Esophagus squamous epithelium (tissue), 5 donors: ENCODE results near the gene CRYM. TPM values are rescaled to one million over a fixed set of nuclear protein-coding genes. Genes with fewer than 3 reads are reported as not detected.

Experiments
- DNase-seq: peaks from one replicate; lab custom pipeline; 2025; lab: John Stamatoyannopoulos, UW
- H3K27ac ChIP-seq, 4 donors: fragments of 200-600 bp; sonication (generic); one replicate each; pipeline ENCODE4 v1.5.1; 2016 to 2019; ENCODE audit warnings: mild to moderate bottlenecking in 1 of 4
- H3K27me3 ChIP-seq, 4 donors: fragments of 200-600 bp; sonication (generic); 1 replicate in 3 of 4; 2 replicates in 1 of 4; pipeline versions ENCODE4 v1.5.1 to v1.6.0; 2017 to 2021; ENCODE audit warnings: antibody characterized with exemption in 1 of 4
- H3K36me3 ChIP-seq, 3 donors: fragments of 200-600 bp; sonication (generic); one replicate each; pipeline ENCODE4 v1.5.1; 2016 to 2019
- H3K4me1 ChIP-seq, 3 donors: fragments of 200-600 bp; sonication (generic); one replicate each; pipeline ENCODE4 v1.5.1; 2017 to 2019
- H3K4me3 ChIP-seq, 4 donors: fragments of 200-600 bp; sonication (generic); 1 replicate in 3 of 4; 2 replicates in 1 of 4; pipeline ENCODE4 v1.5.1; 2016 to 2019; ENCODE audit warnings: mild to moderate bottlenecking in 2 of 4, moderate library complexity in 1 of 4
- H3K9me3 ChIP-seq, 3 donors: fragments of 200-600 bp; sonication (generic); one replicate each; pipeline ENCODE4 v1.5.1; 2016 to 2019
- POLR2A ChIP-seq, 4 donors: fragments of 450-650 bp; IDR thresholded peaks; one replicate each; pipeline ENCODE4 v1.6.1; 2017; ENCODE audit warnings: antibody characterized with exemption in 4 of 4, mild to moderate bottlenecking in 4 of 4, moderate library complexity in 3 of 4
- WGBS, 2 donors: methylation state at CpG; one replicate each; pipeline ENCODE4 v1.1.5; 2018; 5-methylcytosine and 5-hydroxymethylcytosine counted together
- intact Hi-C: fragments of 100-400 bp; cut with DNase I; formaldehyde crosslinking; loops from one replicate; pipeline ENCODE4 v1.15.0; 2022
- total RNA-seq, 4 donors: library from RNA; depleted of rRNA; stranded (reverse); fragments of >200 nt; gene quantifications; one replicate each; pipeline ENCODE4 v1.1.0, GENCODE V29; 2016
- TF ChIP-seq, protein P1 (sequence below), 6 experiments: fragments of 450-650 bp in 4 of 6; fragments of 200-600 bp in 2 of 6; sonication (generic) in 2 of 6; IDR thresholded peaks; one replicate each; pipeline ENCODE4 v1.5.1; 2016 to 2019; ENCODE audit warnings: antibody characterized with exemption in 6 of 6, mild to moderate bottlenecking in 4 of 6, moderate library complexity in 4 of 6
- donor health status: DM: yes; HTN: yes; CAD: no.

CRYM gene
- total RNA-seq, 4 donors from 2014 or later, result 2.0 to 13.9 (median 5.8) TPM

- no peak for DNase-seq
- H3K36me3 ChIP-seq, result no peaks in the 10 kb centered on the region
- intact Hi-C loops, result no loop called here
Observed at GRCh38 chr16:21239646-21240045, 38.4 kb downstream of the CRYM start.

DNA sequence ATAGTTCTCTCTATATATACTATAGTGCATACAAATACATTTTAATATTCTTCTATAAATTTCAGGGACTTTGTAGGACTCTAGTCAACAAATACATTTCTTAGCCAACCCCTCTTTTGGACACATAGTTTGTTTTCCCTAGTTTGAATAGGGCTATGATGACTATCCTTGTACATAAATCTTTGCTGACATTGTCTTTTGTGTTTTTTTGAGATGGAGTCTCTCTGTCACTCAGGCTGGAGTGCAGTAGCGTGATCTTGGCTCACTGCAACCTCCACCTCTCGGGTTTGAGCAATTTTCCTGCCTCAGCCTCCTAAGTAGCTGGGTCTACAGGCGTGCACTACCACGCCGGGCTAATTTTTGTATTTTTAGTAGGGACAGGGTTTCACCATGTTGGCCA is 41.3 kb downstream of the CRYM start:
- H3K27ac ChIP-seq, result no peak overlapping the region
- no peaks in the 10 kb centered on the region for H3K4me1 ChIP-seq
- TF ChIP-seq, protein P1, sequence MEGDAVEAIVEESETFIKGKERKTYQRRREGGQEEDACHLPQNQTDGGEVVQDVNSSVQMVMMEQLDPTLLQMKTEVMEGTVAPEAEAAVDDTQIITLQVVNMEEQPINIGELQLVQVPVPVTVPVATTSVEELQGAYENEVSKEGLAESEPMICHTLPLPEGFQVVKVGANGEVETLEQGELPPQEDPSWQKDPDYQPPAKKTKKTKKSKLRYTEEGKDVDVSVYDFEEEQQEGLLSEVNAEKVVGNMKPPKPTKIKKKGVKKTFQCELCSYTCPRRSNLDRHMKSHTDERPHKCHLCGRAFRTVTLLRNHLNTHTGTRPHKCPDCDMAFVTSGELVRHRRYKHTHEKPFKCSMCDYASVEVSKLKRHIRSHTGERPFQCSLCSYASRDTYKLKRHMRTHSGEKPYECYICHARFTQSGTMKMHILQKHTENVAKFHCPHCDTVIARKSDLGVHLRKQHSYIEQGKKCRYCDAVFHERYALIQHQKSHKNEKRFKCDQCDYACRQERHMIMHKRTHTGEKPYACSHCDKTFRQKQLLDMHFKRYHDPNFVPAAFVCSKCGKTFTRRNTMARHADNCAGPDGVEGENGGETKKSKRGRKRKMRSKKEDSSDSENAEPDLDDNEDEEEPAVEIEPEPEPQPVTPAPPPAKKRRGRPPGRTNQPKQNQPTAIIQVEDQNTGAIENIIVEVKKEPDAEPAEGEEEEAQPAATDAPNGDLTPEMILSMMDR (IDR thresholded peaks at IDR 0.05), result no peak
- TF ChIP-seq POLR2A (IDR thresholded peaks at IDR 0.05), result no peak
- intact Hi-C loops, result no loop called here
- DNase-seq, result no peak
- H3K9me3 ChIP-seq, result no peaks in the 10 kb centered on the region
- no peak overlapping the region for H3K4me3 ChIP-seq
- H3K27me3 ChIP-seq, result peaks cover 0 to 27% (median 0%) of the 10 kb centered on the region in 4 donors
- WGBS, 2 donors, result 72 to 80% methylated on average over 3 to 5 of the region's 5 CpGs
- no peaks in the 10 kb centered on the region for H3K36me3 ChIP-seq

More at GRCh38 chr16:21239646-21240045, 38.4 kb downstream of the CRYM start:
- Histone ChIP-seq H3K27me3 (peaks cover 0 to 9% (median 0%) of the 10 kb centered on the region in 4 donors), H3K27ac (no peak overlapping the region), H3K4me1 (no peaks in the 10 kb centered on the region), H3K9me3 (no peaks in the 10 kb centered on the region), H3K4me3 (no peak overlapping the region)
- 76 to 77% methylated on average over 4 of the region's 4 CpGs for WGBS, 2 donors
- TF ChIP-seq, protein P1 (IDR thresholded peaks at IDR 0.05), result no peak
- no peak for TF ChIP-seq POLR2A (IDR thresholded peaks at IDR 0.05)

DNA sequence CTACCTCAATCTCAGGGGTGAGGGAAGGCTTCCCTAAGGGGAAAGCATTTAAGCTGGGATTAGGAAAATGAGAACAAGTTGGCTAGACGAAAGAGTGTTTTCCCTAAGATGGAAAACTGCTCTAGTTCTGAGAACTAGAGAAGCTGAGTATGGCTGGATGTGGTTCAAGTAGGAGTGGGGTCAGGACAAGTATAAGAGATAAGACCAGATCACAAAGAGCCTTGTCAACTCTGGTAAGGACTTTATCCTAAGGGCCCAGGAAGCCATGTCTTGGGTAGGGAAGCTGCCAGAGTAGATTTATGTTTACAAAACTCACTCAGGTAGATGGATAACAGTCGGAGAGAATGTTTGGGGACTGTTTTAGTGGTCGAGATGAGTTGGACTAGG is 42.9 kb downstream of the CRYM start:
- Histone ChIP-seq H3K36me3 (no peaks in the 10 kb centered on the region), H3K4me1 (no peaks in the 10 kb centered on the region), H3K4me3 (no peak overlapping the region), H3K27ac (no peak overlapping the region), H3K27me3 (peaks cover 0 to 38% (median 0%) of the 10 kb centered on the region in 4 donors), H3K9me3 (no peaks in the 10 kb centered on the region)
- intact Hi-C loops, result no loop called here
- WGBS, 2 donors, result 64 to 71% methylated on average over 3 of the region's 3 CpGs
- no peak for TF ChIP-seq POLR2A (IDR thresholded peaks at IDR 0.05)
- TF ChIP-seq, protein P1 (IDR thresholded peaks at IDR 0.05), result no peak
- no peak for DNase-seq

DNA sequence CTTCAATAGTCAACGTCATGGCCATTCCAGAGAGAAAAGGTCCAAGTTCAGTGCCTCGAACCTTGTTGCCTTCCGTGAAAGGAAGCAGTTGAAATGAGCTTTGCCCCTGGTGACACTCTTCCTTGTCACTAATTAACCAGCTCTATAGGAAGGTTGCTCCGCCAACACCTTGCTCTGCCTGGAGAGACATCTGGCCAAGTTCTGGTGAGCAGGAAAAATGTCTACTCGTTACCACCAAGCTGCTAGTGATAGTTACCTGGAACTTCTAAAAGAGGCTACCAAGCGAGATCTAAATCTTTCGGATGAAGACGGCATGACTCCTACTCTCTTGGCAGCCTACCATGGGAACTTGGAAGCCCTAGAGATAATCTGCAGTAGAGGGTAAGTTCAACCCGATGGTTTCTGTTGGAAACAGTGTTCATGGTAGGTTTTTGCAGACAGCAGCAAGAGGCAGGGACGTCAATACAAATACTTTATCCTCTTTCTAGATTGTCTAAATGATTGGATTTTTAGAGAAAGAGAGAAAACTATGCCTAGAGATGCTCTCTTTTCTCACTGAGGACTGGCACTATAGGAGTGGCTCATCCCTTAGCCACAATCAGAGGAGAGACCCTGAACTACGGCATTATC is 44.5 kb downstream of the CRYM start, which contains the start of gene ANKS4B:
Gene ANKS4B, plus strand, starts transcription at position 179 of the 630 bp plus-strand sequence. Its CDS starts 39 bp downstream, at position 218.
- H3K4me1 ChIP-seq, result no peaks in the 10 kb centered on the region
- TF ChIP-seq POLR2A (IDR thresholded peaks at IDR 0.05), result no peak
- TF ChIP-seq, protein P1 (IDR thresholded peaks at IDR 0.05), result no peak
- no peak for DNase-seq
- intact Hi-C loops, result no loop called here
- H3K9me3 ChIP-seq, result no peaks in the 10 kb centered on the region
- peaks cover 0 to 53% (median 0%) of the 10 kb centered on the region in 4 donors for H3K27me3 ChIP-seq
- H3K27ac ChIP-seq, result no peak within 1 kb of the TSS
- H3K36me3 ChIP-seq, result no peaks in the 10 kb centered on the region
- 77 to 82% methylated on average over 10 to 11 of the region's 11 CpGs for WGBS, 2 donors
- no peak within 1 kb of the TSS for H3K4me3 ChIP-seq

DNA sequence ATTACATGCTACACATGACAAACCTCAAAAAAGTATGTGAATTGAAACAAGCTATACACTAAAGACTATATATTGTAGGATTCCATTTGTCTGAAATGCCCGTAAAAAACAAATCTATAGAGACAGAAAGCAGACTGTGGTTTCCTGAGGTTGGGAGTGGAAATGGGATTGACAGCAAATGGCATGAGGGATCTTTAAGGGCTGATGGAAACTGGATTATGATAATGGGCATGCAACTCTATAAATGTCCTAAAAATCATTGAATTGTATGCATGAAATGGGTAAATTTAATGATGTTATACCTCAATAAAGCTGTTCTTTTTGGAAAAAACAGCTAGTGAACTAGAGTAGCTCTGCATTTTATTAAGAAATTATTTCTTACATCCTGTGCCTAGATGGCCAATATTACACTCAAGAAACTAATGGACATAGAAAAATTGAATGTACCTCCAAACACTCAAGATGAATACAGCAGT is 45.0 kb downstream of the CRYM start:
- intact Hi-C loops, result no loop called here
- Histone ChIP-seq H3K4me1 (no peaks in the 10 kb centered on the region), H3K36me3 (no peaks in the 10 kb centered on the region), H3K27me3 (peaks cover 0 to 59% (median 0%) of the 10 kb centered on the region in 4 donors), H3K4me3 (no peak overlapping the region), H3K9me3 (no peaks in the 10 kb centered on the region), H3K27ac (no peak overlapping the region)
- WGBS, 2 donors, result 93 to 95% methylated on average over 1 of the region's 1 CpG
- no peak for DNase-seq
- TF ChIP-seq, protein P1 (IDR thresholded peaks at IDR 0.05), result no peak
- no peak for TF ChIP-seq POLR2A (IDR thresholded peaks at IDR 0.05)
